GM12801 (cell line): ENCODE data around the gene DLG2.

Source experiments
- CTCF ChIP-seq: IDR thresholded peaks from one replicate; pipeline ENCODE4 v1.5.1; 2011; ENCODE audit warnings: control low read depth; ENCODE audit not compliant: insufficient read length; ENCODE audit errors: extremely low read depth

DLG2 gene

GRCh38 chr11:84532364-84532763, 1094.8 kb downstream of the DLG2 start:
- TF ChIP-seq CTCF, result no peak

DNA sequence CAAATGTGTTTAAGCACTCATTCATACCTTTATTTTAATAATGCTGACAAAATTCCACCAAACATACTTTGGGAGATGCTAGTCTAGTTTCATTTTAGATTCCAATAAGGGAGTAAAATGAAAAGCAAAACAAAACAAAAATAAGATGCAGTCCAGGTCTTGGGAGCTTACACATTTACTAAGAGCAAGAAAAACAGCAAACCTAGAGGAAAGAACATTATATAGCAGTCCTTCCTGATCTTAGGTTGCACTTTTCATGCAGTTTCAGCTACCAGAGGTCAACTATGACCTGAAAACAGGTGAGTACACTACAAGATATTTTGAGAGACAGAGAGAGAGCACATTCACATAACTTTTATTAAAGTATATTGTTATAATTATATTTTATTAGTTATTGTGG, 1100.9 kb downstream of the DLG2 start:
- TF ChIP-seq CTCF, result no peak

DNA sequence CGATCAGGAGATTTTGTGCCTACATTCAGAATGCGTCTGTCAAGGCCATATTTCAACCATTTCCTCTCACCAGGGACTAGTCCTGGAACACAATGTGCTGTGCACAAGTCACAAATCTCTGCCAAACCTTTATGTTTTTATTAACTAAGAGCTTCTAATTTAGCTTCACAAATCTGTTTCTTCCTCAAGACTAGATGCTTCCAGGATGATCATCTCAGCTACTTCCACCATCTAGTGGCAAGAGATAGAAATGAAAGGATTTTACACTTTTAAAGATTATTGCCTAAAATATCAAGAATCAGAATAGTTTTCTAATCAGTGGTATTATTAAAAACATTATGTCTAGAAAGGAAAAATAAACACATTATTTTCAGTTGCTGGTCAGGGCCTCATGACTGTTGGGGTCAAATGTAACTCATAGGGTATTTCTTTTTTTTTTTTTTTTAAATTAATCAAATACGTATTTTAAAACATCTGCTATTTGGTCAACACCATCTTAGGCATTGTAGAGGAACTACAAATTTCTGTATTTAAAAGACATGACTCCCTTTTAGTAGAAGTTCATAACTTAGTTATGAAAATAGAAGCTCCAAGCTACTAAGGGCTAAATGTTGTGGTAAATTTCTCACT, 1102.6 kb downstream of the DLG2 start:
- no peak for TF ChIP-seq CTCF

DNA sequence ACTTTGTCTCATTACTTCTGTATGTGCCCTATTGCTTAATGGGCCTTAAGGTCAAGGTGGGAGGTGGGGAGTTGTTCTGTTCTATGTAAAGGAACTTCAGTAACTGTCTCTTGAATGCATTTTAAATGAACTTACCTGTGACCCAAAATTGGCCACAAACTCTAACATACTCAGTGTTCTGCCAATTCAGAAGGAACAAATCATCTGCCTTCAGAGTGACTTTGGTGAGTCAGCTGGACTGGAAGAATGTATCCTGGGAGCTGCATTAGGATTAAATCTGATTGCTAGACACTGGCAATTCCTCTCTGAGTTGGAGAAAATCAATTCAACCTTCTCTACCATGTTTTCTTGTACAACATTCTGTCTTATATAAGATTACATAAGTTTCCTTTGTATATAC, 1104.8 kb downstream of the DLG2 start:
- no peak for TF ChIP-seq CTCF

GRCh38 chr11:84518631-84519183, 1108.4 kb downstream of the DLG2 start:
- no peak for TF ChIP-seq CTCF

GRCh38 chr11:84514436-84514835, 1112.7 kb downstream of the DLG2 start:
- no peak for TF ChIP-seq CTCF

GRCh38 chr11:84503503-84503902, 1123.6 kb downstream of the DLG2 start:
- TF ChIP-seq CTCF, result no peak

DNA sequence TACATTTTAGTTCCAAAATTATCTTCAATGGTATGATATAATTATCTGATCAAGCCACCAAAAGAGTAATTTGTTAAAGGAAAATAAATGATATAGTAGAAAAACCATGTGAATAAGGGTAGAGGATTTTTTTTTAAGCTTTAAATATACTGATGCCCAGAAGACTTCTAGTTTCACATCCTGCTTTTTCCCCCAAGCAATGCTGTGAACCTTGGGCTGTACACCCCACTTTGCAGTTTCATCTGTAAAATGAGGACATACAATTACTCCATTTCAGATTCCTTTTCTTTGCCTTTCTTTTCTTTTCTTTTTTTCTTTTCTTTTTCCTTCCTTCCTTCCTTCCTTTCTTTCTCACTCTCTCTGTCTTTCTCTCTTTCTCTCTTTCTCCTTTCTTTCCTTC, 1125.4 kb downstream of the DLG2 start:
- no peak for TF ChIP-seq CTCF
